HG03558 (cell line): ENCODE measurements around the gene MPV17L2.

Experiments
- ATAC-seq: cut with Tn5 transposase; IDR thresholded peaks from one replicate; pipeline ENCODE4 v1.9.1; 2021; ENCODE audit warnings: moderate number of reproducible peaks; ENCODE audit not compliant: unreplicated experiment; ENCODE audit errors: extremely low read depth

Gene MPV17L2

GRCh38 chr19:18231775-18232174 lies 38.8 kb downstream of the MPV17L2 start:
- no peak for ATAC-seq

GRCh38 chr19:18232540-18233223 lies 39.7 kb downstream of the MPV17L2 start:
- ATAC-seq, result no peak

GRCh38 chr19:18233224-18233825 lies 40.3 kb downstream of the MPV17L2 start:
- no peak for ATAC-seq

GRCh38 chr19:18234194-18234593 lies 41.2 kb downstream of the MPV17L2 start:
- ATAC-seq, result no peak

GRCh38 chr19:18239303-18239702 lies 46.3 kb downstream of the MPV17L2 start:
- ATAC-seq, result no peak

GRCh38 chr19:18245297-18245696 lies 52.3 kb downstream of the MPV17L2 start:
- no peak for ATAC-seq
